Astrocyte (in vitro differentiated cells and primary cell): Measurements from ENCODE around the gene ISG15. TPM values are rescaled to one million over a fixed set of nuclear protein-coding genes. Genes with fewer than 3 reads are reported as not detected.

Experiments
- DNase-seq: peaks from one replicate; pipeline ENCODE4 v3.0.0-alpha.2; 2010; ENCODE audit warnings: low read depth
- FAIRE-seq: peaks from 2 replicates; lab custom pipeline; 2011; peaks lifted over from hg19 to GRCh38; lab: Jason Lieb, UNC
- H2AFZ ChIP-seq: 2 replicates; pipeline ENCODE4 v1.6.0; 2012; ENCODE audit warnings: low read depth, low read length, inconsistent platforms
- H3K27ac ChIP-seq: 2 replicates; pipeline ENCODE4 v1.5.1; 2011; ENCODE audit warnings: low read depth, low read length, inconsistent platforms
- H3K27me3 ChIP-seq: 2 replicates; pipeline ENCODE4 v1.6.0; 2011; ENCODE audit warnings: low read length, inconsistent platforms; ENCODE audit not compliant: insufficient read depth
- H3K36me3 ChIP-seq: 2 replicates; pipeline ENCODE4 v1.5.1; 2011; ENCODE audit warnings: low read length, inconsistent platforms; ENCODE audit not compliant: insufficient read depth
- H3K4me1 ChIP-seq: 2 replicates; pipeline ENCODE4 v1.5.1; 2011; ENCODE audit warnings: low read length, inconsistent platforms; ENCODE audit not compliant: insufficient read depth
- H3K4me2 ChIP-seq: 2 replicates; pipeline ENCODE4 v1.6.0; 2012; ENCODE audit warnings: low read length, inconsistent platforms
- H3K4me3 ChIP-seq: 2 replicates; pipeline ENCODE4 v1.5.1; 2011; ENCODE audit warnings: low read depth, mild to moderate bottlenecking, low read length, inconsistent platforms; ENCODE audit not compliant: insufficient read depth
- H3K79me2 ChIP-seq: 2 replicates; pipeline ENCODE4 v1.6.0; 2012; ENCODE audit warnings: mild to moderate bottlenecking, low read length, inconsistent platforms; ENCODE audit not compliant: insufficient read depth
- H3K9ac ChIP-seq: 2 replicates; pipeline ENCODE4 v1.6.0; 2012; ENCODE audit warnings: mild to moderate bottlenecking, low read length, inconsistent platforms
- H3K9me3 ChIP-seq: 2 replicates; pipeline ENCODE4 v1.5.1; 2012; ENCODE audit warnings: low read depth, mild to moderate bottlenecking, low read length, inconsistent platforms; ENCODE audit not compliant: insufficient read depth
- H4K20me1 ChIP-seq: 2 replicates; pipeline ENCODE4 v1.6.0; 2012; ENCODE audit warnings: low read length, inconsistent platforms; ENCODE audit not compliant: insufficient read depth
- H3K27ac Mint-ChIP-seq: one replicate; pipeline ENCODE4 v1.8.0; 2021; ENCODE audit warnings: mild to moderate bottlenecking, mixed read lengths; ENCODE audit not compliant: unreplicated experiment
- H3K27me3 Mint-ChIP-seq: one replicate; pipeline ENCODE4 v1.8.0; 2021; ENCODE audit warnings: low read depth, mixed read lengths; ENCODE audit not compliant: unreplicated experiment
- H3K36me3 Mint-ChIP-seq: one replicate; pipeline ENCODE4 v1.8.0; 2021; ENCODE audit warnings: low read depth, mixed read lengths; ENCODE audit not compliant: unreplicated experiment
- H3K4me1 Mint-ChIP-seq: one replicate; pipeline ENCODE4 v1.8.0; 2021; ENCODE audit warnings: low read depth, mixed read lengths; ENCODE audit not compliant: unreplicated experiment
- H3K4me3 Mint-ChIP-seq: one replicate; pipeline ENCODE4 v1.8.0; 2021; ENCODE audit warnings: mild to moderate bottlenecking, moderate library complexity, mixed read lengths; ENCODE audit not compliant: unreplicated experiment
- H3K9me3 Mint-ChIP-seq: one replicate; pipeline ENCODE4 v1.8.0; 2021; ENCODE audit warnings: mild to moderate bottlenecking, mixed read lengths; ENCODE audit not compliant: unreplicated experiment
- CTCF ChIP-seq: IDR thresholded peaks from 2 replicates; pipeline ENCODE4 v1.5.1; 2011; ENCODE audit warnings: low read depth, mild to moderate bottlenecking, inconsistent platforms, low read length, moderate library complexity; ENCODE audit not compliant: insufficient read depth
- EZH2 ChIP-seq: IDR thresholded peaks from 2 replicates; pipeline ENCODE4 v1.6.1; 2012; ENCODE audit warnings: mild to moderate bottlenecking, low read length, inconsistent platforms; ENCODE audit not compliant: insufficient read depth
- total RNA-seq: library from RNA; stranded (reverse); gene quantifications from 2 replicates; pipeline ENCODE4 v1.2.1, GENCODE V29; 2021

The ISG15 gene
- total RNA-seq, 1 donor from 2014 or later: 1,830 TPM

GRCh38 chr1:1037366-1038327, 24.4 kb downstream of the ISG15 start:
- Histone ChIP-seq H3K9me3 (no peaks in the 10 kb centered on the region), H4K20me1 (peaks cover 86% of the 10 kb centered on the region), H3K4me3 (no peak overlapping the region), H3K4me2 (no peak overlapping the region), H3K27ac (no peak overlapping the region), H3K4me1 (peaks cover 9% of the 10 kb centered on the region), H3K9ac (no peak overlapping the region), H3K79me2 (peaks cover 13% of the 10 kb centered on the region), H3K36me3 (no peaks in the 10 kb centered on the region), H3K27me3 (no peaks in the 10 kb centered on the region), H2AFZ (no peak overlapping the region)
- Mint-ChIP-seq H3K4me3 (no peak overlapping the region), H3K9me3 (no peaks in the 10 kb centered on the region), H3K36me3 (peaks cover 11% of the 10 kb centered on the region), H3K27ac (no peak overlapping the region), H3K27me3 (no peaks in the 10 kb centered on the region), H3K4me1 (peaks cover 9% of the 10 kb centered on the region)
- TF ChIP-seq EZH2 (no peak), CTCF (no peak)
- FAIRE-seq (no peak), DNase-seq (no peak)

- Histone ChIP-seq H2AFZ (no peak overlapping the region), H3K79me2 (peaks cover 15% of the 10 kb centered on the region), H3K9ac (no peak overlapping the region), H3K27ac (no peak overlapping the region), H3K27me3 (no peaks in the 10 kb centered on the region), H3K4me1 (peaks cover 7% of the 10 kb centered on the region), H3K36me3 (no peaks in the 10 kb centered on the region), H4K20me1 (peaks cover 89% of the 10 kb centered on the region), H3K9me3 (no peaks in the 10 kb centered on the region), H3K4me3 (no peak overlapping the region), H3K4me2 (no peak overlapping the region)
- no peak for DNase-seq
- peak overlapping the region; percentile 84 for H3K27ac Mint-ChIP-seq
- TF ChIP-seq EZH2 (no peak), CTCF (no peak)
- H3K36me3 Mint-ChIP-seq: peaks cover 13% of the 10 kb centered on the region
- FAIRE-seq: no peak
- no peaks in the 10 kb centered on the region for H3K9me3 Mint-ChIP-seq
- peak overlapping the region; percentile 70 for H3K4me3 Mint-ChIP-seq
- peaks cover 9% of the 10 kb centered on the region for H3K4me1 Mint-ChIP-seq
- H3K27me3 Mint-ChIP-seq: no peaks in the 10 kb centered on the region
Observed at GRCh38 chr1:1038694-1039093, 25.4 kb downstream of the ISG15 start.
